Stomach (tissue), 9 donors: ENCODE data around the gene LNP1. TPM values are rescaled to one million over a fixed set of nuclear protein-coding genes. Genes with fewer than 3 reads are reported as not detected.

Experiments
- DNase-seq, 2 donors: peaks; one replicate each; pipeline versions ENCODE4 v3.0.0 to v3.0.0-alpha.2; 2013 to 2019
- H3K27ac ChIP-seq, 5 donors: fragments of 200-600 bp in 4 of 5; sonication (generic) in 4 of 5; one replicate each; pipeline ENCODE4 v1.5.1; 2013 to 2019; ENCODE audit warnings: mild to moderate bottlenecking in 1 of 5, moderate library complexity in 1 of 5
- H3K27me3 ChIP-seq, 3 donors: fragments of 200-600 bp; sonication (generic); one replicate each; pipeline ENCODE4 v1.5.1; 2017 to 2019; ENCODE audit warnings: mixed run types in 1 of 3
- H3K36me3 ChIP-seq, 4 donors: fragments of 200-600 bp; sonication (generic); 1 replicate in 3 of 4; 2 replicates in 1 of 4; pipeline ENCODE4 v1.5.1; 2016 to 2019
- H3K4me1 ChIP-seq, 4 donors: fragments of 200-600 bp; sonication (generic); one replicate each; pipeline ENCODE4 v1.5.1; 2016 to 2019
- H3K4me3 ChIP-seq, 4 donors: fragments of 200-600 bp; sonication (generic) in 3 of 4; one replicate each; pipeline ENCODE4 v1.5.1; 2016 to 2019; ENCODE audit warnings: mild to moderate bottlenecking in 1 of 4
- H3K9me3 ChIP-seq, 4 donors: fragments of 200-600 bp; sonication (generic); one replicate each; pipeline ENCODE4 v1.5.1; 2016 to 2019
- CTCF ChIP-seq, 7 experiments: fragments of 450-650 bp in 4 of 7; fragments of 200-600 bp in 3 of 7; sonication (generic) in 3 of 7; IDR thresholded peaks; one replicate each; pipeline ENCODE4 v1.5.1; 2016 to 2019; ENCODE audit warnings: antibody characterized with exemption in 7 of 7, control low read depth in 2 of 7, mild to moderate bottlenecking in 1 of 7
- EP300 ChIP-seq: sonication (generic); formaldehyde crosslinking; IDR thresholded peaks from one replicate; pipeline ENCODE4 v1.6.1; 2017; ENCODE audit warnings: antibody characterized with exemption
- POLR2A ChIP-seq, 4 donors: fragments of 450-650 bp; IDR thresholded peaks; one replicate each; pipeline ENCODE4 v1.6.1; 2016; ENCODE audit warnings: antibody characterized with exemption in 4 of 4, control low read depth in 2 of 4, mild to moderate bottlenecking in 1 of 4, moderate library complexity in 1 of 4
- POLR2AphosphoS5 ChIP-seq, 3 donors: sonication (generic); formaldehyde crosslinking; IDR thresholded peaks; one replicate each; pipeline ENCODE4 v1.6.1; 2016; ENCODE audit warnings: antibody characterized with exemption in 3 of 3
- WGBS, 5 donors: extraction: QIAGEN DNeasy Blood & Tissue Kit in 3 of 5; methylation state at CpG; one replicate each; pipeline versions ENCODE4 v1.1.5 to v1.1.7; 2013 to 2018; 5-methylcytosine and 5-hydroxymethylcytosine counted together
- intact Hi-C: fragments of 100-400 bp; cut with DNase I; formaldehyde crosslinking; loops from one replicate; pipeline ENCODE4 v1.15.1; 2023; ENCODE audit warnings: low total_unique reads
- polyA plus RNA-seq, 3 donors: library from polyadenylated mRNA; stranded (reverse); fragments of 200-250 nt; gene quantifications; one replicate each; pipeline ENCODE4 v1.2.3, GENCODE V29; 2013
- total RNA-seq, 5 donors: library from RNA; depleted of rRNA; stranded (reverse); fragments of >200 nt; gene quantifications; one replicate each; pipeline versions ENCODE4 v1.1.0 to v1.2.3, GENCODE V29; 2014 to 2016
- donor health status: healthy with polysubstance abuse.
- donor health status: Bipolar disorder and iron deficiency.
- donor health status: healthy.

Gene LNP1
- total and polyA plus RNA-seq, 8 donors, result 0.58 to 4.0 (median 1.6) TPM; not detected in 3

- Histone ChIP-seq H3K27me3 (no peaks in the 10 kb centered on the region), H3K4me1 (peaks cover 30 to 46% (median 41%) of the 10 kb centered on the region in 4 donors), H3K36me3 (peaks cover 0 to 4% (median 0%) of the 10 kb centered on the region in 4 donors), H3K4me3 (peak overlapping the region in 2 of 4 donors; percentile 2 to 95), H3K9me3 (peaks cover 0 to 10% (median 5%) of the 10 kb centered on the region in 4 donors), H3K27ac (no peak overlapping the region)
- 43 to 59% (median 54%) methylated on average over 5 of the region's 5 CpGs for WGBS, 5 donors
- intact Hi-C loops, result no loop called here
- TF ChIP-seq CTCF (IDR thresholded peaks at IDR 0.05) (no peak), POLR2AphosphoS5 (IDR thresholded peaks at IDR 0.05) (no peak), POLR2A (IDR thresholded peaks at IDR 0.05) (no peak), EP300 (no peak)
- peak in 1 of 2 donors; percentile 36 for DNase-seq
Measured at GRCh38 chr3:100403362-100404249, 2.3 kb downstream of the LNP1 start.

GRCh38 chr3:100404250-100404548 lies 2.9 kb downstream of the LNP1 start:
- WGBS, 5 donors, result 98 to 100% (median 100%) methylated on average over 1 of the region's 1 CpG
- TF ChIP-seq POLR2AphosphoS5 (IDR thresholded peaks at IDR 0.05) (no peak), EP300 (no peak), CTCF (IDR thresholded peaks at IDR 0.05) (no peak), POLR2A (IDR thresholded peaks at IDR 0.05) (no peak)
- Histone ChIP-seq H3K4me3 (no peak overlapping the region), H3K36me3 (peaks cover 0 to 4% (median 0%) of the 10 kb centered on the region in 4 donors), H3K4me1 (peaks cover 24 to 40% (median 35%) of the 10 kb centered on the region in 4 donors), H3K27ac (no peak overlapping the region), H3K27me3 (no peaks in the 10 kb centered on the region), H3K9me3 (peaks cover 0 to 10% (median 5%) of the 10 kb centered on the region in 4 donors)
- intact Hi-C loops, result no loop called here
- no peak for DNase-seq

GRCh38 chr3:100407164-100407563 lies 5.8 kb downstream of the LNP1 start:
- 72 to 97% (median 78%) methylated on average over 2 of the region's 2 CpGs for WGBS, 5 donors
- intact Hi-C loops, result no loop called here
- Histone ChIP-seq H3K27ac (no peak overlapping the region), H3K9me3 (peaks cover 0 to 26% (median 9%) of the 10 kb centered on the region in 4 donors), H3K36me3 (peaks cover 0 to 10% (median 2%) of the 10 kb centered on the region in 4 donors), H3K27me3 (no peaks in the 10 kb centered on the region), H3K4me3 (no peak overlapping the region), H3K4me1 (peaks cover 16 to 25% (median 22%) of the 10 kb centered on the region in 4 donors)
- no peak for TF ChIP-seq EP300
- TF ChIP-seq POLR2AphosphoS5 (IDR thresholded peaks at IDR 0.05), result no peak
- no peak for TF ChIP-seq POLR2A (IDR thresholded peaks at IDR 0.05)
- TF ChIP-seq CTCF (IDR thresholded peaks at IDR 0.05), result no peak
- no peak for DNase-seq

- DNase-seq, result no peak
- peaks cover 10 to 16% (median 14%) of the 10 kb centered on the region in 4 donors for H3K4me1 ChIP-seq
- peaks cover 0 to 10% (median 2%) of the 10 kb centered on the region in 4 donors for H3K36me3 ChIP-seq
- TF ChIP-seq CTCF (IDR thresholded peaks at IDR 0.05) (no peak), POLR2AphosphoS5 (IDR thresholded peaks at IDR 0.05) (no peak), EP300 (no peak), POLR2A (IDR thresholded peaks at IDR 0.05) (no peak)
- intact Hi-C loops, result no loop called here
- WGBS, 5 donors, result 92 to 100% (median 95%) methylated on average over 2 to 4 of the region's 4 CpGs
- no peaks in the 10 kb centered on the region for H3K27me3 ChIP-seq
- H3K9me3 ChIP-seq, result peaks cover 0 to 26% (median 9%) of the 10 kb centered on the region in 4 donors
- H3K4me3 ChIP-seq, result no peak overlapping the region
- H3K27ac ChIP-seq, result no peak overlapping the region
Measured at GRCh38 chr3:100407977-100408532, 6.7 kb downstream of the LNP1 start.
